ENCODE results near the gene BTG4. TPM values are rescaled to one million over a fixed set of nuclear protein-coding genes. Genes with fewer than 3 reads are reported as not detected.

Gene BTG4
- total RNA-seq, 1 donor from 2014 or later = not detected

DNA sequence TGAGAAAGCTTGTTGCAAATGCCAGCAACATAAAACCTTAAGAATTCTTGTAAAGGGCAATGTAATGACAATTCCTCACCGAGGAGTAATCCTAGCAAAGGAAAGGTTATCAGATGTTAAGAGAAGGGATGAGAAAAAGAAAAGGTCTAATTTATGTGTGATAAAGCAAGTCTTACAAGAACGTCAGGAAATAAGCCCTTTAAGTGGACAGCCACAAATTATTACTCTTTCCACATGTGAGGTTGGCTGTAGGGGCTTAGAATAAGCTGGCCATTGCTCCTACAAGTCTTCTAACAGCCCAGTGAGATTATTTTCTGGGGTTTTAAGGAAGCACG lies 37.6 kb upstream of the BTG4 start:
- Mint-ChIP-seq H3K4me3 (no peak overlapping the region), H3K4me1 (no peaks in the 10 kb centered on the region), H3K27ac (no peak overlapping the region), H3K27me3 (peaks cover 21% of the 10 kb centered on the region), H3K9me3 (no peaks in the 10 kb centered on the region), H3K36me3 (ENCODE audit: low read depth) (no peaks in the 10 kb centered on the region)
- TF ChIP-seq, protein P1, sequence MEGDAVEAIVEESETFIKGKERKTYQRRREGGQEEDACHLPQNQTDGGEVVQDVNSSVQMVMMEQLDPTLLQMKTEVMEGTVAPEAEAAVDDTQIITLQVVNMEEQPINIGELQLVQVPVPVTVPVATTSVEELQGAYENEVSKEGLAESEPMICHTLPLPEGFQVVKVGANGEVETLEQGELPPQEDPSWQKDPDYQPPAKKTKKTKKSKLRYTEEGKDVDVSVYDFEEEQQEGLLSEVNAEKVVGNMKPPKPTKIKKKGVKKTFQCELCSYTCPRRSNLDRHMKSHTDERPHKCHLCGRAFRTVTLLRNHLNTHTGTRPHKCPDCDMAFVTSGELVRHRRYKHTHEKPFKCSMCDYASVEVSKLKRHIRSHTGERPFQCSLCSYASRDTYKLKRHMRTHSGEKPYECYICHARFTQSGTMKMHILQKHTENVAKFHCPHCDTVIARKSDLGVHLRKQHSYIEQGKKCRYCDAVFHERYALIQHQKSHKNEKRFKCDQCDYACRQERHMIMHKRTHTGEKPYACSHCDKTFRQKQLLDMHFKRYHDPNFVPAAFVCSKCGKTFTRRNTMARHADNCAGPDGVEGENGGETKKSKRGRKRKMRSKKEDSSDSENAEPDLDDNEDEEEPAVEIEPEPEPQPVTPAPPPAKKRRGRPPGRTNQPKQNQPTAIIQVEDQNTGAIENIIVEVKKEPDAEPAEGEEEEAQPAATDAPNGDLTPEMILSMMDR (IDR thresholded peaks at IDR 0.05) = no peak
- DNase-seq (no peak), ATAC-seq (ENCODE audit: low read depth) (no peak)
- intact Hi-C loops (cut with micrococcal nuclease) = no loop called here
- ChIA-PET CTCF (no interaction called here), POLR2A (no interaction called here)

GRCh38 chr11:111549196-111549868 lies 37.1 kb upstream of the BTG4 start:
- ATAC-seq (ENCODE audit: low read depth) = no peak
- no peak for DNase-seq
- Mint-ChIP-seq H3K36me3 (ENCODE audit: low read depth) (no peaks in the 10 kb centered on the region), H3K4me1 (no peaks in the 10 kb centered on the region), H3K27me3 (peaks cover 21% of the 10 kb centered on the region), H3K27ac (no peak overlapping the region), H3K4me3 (no peak overlapping the region), H3K9me3 (no peaks in the 10 kb centered on the region)
- CTCF ChIA-PET = no interaction called here
- POLR2A ChIA-PET = no interaction called here
- TF ChIP-seq, protein P1 (IDR thresholded peaks at IDR 0.05) = no peak
- intact Hi-C loops (cut with micrococcal nuclease) = no loop called here

DNA sequence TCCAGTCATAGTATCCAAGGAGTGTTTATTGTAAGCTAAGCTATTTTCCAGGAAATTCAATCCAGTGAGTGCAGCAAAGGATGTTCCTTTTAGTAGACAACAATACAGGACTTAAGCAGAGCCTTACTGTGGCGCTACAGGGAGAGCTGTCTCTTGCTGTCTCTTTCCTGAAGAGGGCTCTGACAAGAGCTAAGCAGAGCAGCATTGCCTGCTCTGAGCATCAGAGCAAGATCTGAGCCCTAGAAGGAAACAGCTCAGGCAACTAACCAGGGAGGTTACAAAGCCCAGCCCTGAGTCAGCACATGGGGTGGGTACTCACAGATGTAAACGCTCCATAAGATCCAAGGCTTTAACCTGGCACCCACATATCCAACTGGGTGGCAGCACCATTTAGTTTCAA lies 36.3 kb upstream of the BTG4 start:
- no peaks in the 10 kb centered on the region for H3K36me3 Mint-ChIP-seq (ENCODE audit: low read depth)
- TF ChIP-seq, protein P1 (IDR thresholded peaks at IDR 0.05) = no peak
- ChIA-PET CTCF (no interaction called here), POLR2A (no interaction called here)
- H3K9me3 Mint-ChIP-seq = no peaks in the 10 kb centered on the region
- peaks cover 20% of the 10 kb centered on the region for H3K27me3 Mint-ChIP-seq
- ATAC-seq (ENCODE audit: low read depth) (no peak), DNase-seq (no peak)
- H3K27ac Mint-ChIP-seq = no peak overlapping the region
- intact Hi-C loops (cut with micrococcal nuclease) = no loop called here
- H3K4me3 Mint-ChIP-seq = no peak overlapping the region
- H3K4me1 Mint-ChIP-seq = no peaks in the 10 kb centered on the region

- TF ChIP-seq, protein P1 (IDR thresholded peaks at IDR 0.05) = no peak
- Mint-ChIP-seq H3K27ac (no peak overlapping the region), H3K9me3 (no peaks in the 10 kb centered on the region), H3K36me3 (ENCODE audit: low read depth) (no peaks in the 10 kb centered on the region), H3K27me3 (peaks cover 56% of the 10 kb centered on the region), H3K4me3 (no peak overlapping the region), H3K4me1 (peaks cover 15% of the 10 kb centered on the region)
- ChIA-PET POLR2A (interaction anchor here (0.5 kb wide), 1 partner anchor 1100 kb away, joined by 3 read pairs; no protein-coding TSS in a partner anchor), CTCF (no interaction called here)
- intact Hi-C loops (cut with micrococcal nuclease) = no loop called here
- no peak for DNase-seq
- no peak for ATAC-seq (ENCODE audit: low read depth)
Measured at GRCh38 chr11:111542606-111543275, 30.6 kb upstream of the BTG4 start.

DNA sequence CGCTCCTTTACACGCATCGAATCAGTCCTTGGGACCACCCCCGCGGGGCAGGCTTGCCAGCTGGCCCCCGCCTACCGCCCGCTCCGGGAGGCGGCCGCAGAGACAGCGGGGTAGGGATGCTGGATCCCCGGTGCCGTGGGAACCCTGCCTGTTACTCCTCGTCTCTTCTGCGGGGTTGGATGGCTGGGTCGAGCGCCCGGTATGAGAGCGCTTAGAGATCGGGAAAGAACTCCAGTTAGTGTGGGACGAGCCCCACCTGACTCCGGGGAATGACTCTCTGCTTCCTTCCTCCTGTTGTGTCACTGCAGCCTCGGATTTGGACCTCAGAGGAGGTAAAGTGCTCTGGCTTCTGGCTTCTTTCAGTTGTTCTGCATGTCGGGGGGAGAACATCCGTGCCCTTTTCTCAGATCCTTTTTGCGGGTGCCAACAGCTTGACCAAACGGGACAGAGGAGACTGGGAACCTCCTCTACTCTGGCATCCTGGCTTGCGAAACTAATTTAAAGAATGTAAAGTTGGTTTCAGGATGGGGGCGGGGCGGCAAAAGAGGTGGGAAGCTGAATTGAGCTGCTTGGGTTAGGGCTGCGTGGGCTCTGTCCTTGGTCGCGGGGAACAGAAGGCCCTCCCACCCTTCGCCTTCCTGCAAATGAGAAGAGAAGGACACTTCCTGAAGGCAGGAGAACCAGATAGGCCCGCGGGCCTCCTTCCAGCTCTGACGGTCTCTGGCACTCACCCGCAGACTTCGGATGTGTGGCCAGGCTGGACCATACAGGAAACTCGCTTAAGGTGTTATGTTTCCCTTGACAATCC lies 29.3 kb upstream of the BTG4 start:
- intact Hi-C loops (cut with micrococcal nuclease) = no loop called here
- DNase-seq (peak; percentile 20), ATAC-seq (ENCODE audit: low read depth) (peak; percentile 18)
- TF ChIP-seq, protein P1 (IDR thresholded peaks at IDR 0.05) = no peak
- Mint-ChIP-seq H3K27ac (no peak overlapping the region), H3K4me3 (peak overlapping the region; percentile 63), H3K9me3 (no peaks in the 10 kb centered on the region), H3K4me1 (peaks cover 15% of the 10 kb centered on the region), H3K27me3 (peaks cover 67% of the 10 kb centered on the region), H3K36me3 (ENCODE audit: low read depth) (no peaks in the 10 kb centered on the region)
- CTCF ChIA-PET = no interaction called here
- POLR2A ChIA-PET = no interaction called here

All from activated B cell treated with CpG ODN at 0.5 μM for 24 hours (primary cell).